Measurements from ENCODE around the gene RPE65.
A peak's percentile ranks its signal among the peaks of the same experiment; 100 is the strongest.
"Not testable (repeated sequence)": the region's sequence is repeated elsewhere in the genome, so short reads cannot be mapped to it uniquely, and the experiment has no call there.

Gene RPE65

DNA sequence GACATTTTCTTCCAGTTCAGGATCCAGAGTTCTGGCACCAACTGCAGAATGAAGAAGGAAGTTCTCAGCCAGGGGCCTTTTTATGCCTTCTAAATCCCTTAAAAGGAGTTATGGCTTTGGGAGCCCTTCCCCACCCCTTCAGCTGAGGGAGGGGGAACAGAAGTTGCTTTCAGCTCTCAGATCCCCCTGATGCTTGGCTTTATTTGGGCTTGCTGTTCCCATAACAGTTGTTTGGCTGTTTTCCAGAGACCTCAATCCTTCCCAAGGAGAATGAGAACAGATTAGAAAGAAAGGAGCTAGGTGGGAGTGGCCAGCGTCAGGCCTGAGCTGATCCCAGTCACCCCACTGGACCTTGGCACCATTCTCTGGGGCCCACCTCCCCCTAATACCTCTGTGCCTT, at the start of gene RPE65:
Gene RPE65 (minus strand): TSS at position 54 of the 400 bp plus-strand sequence. CDS start 49 bp downstream, at position 5.
- no peak for DNase-seq (ENCODE audit: low read depth in 1 of 2, low spot score in 1 of 2)

DNA sequence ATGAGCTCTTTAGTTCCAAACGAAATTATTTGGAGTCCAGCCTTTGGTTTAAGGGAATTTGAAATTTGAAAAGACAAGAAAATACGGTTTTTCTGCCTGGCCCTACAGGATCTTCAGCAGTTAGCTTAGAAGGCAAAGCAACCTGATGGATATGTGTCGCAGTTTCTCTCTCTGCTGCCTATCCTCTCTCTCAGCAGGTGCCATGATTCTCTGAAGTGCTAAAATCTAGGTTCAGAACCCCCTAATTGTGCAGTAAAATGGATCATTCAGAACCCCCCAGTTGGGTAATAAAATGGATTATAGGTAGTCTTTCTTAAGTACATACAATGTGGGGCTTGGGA, 47.6 kb upstream of the RPE65 start:
- DNase-seq (ENCODE audit: low read depth in 1 of 2, low spot score in 1 of 2): no peak

GRCh38 chr1:68496680-68497357, 47.1 kb upstream of the RPE65 start, which contains the start of gene DEPDC1:
TSS of gene DEPDC1 (minus strand) at chr1:68497082. CDS start at chr1:68496999, 83 bp downstream.
- peak; percentile 33 to 38 for DNase-seq (ENCODE audit: low read depth in 1 of 2, low spot score in 1 of 2)

DNA sequence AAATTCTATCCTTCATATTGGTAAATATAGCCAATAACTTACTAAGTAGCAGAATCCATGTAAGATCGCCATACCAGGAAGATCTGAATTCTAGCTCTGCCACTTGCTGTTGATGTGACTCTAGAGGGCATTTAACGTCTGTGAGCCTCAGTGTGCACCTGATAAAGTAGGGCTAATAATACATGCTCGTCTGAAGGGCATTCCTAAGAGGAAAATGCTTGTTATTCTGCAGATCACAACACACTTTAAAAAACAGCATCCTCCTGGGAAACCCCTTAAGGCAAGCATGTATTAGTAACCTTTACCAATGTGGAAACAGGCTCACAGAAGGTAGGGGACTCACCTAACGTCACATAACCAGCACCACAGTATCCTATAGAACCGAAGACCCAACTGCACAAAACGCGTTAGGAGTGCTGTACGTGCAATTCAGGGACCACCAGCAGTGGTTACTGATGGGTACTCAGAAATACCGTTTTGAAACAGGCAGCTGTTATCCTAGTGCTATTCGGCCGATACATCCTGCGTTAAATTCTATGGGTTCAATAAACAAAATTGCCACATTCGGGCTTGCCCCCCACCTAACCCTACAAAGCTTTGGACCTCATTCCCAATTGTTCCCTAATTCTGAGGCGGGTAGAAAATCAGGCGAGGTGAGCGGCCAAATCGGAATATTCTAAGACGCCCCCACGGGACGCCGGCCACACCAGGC, 46.4 kb upstream of the RPE65 start:
- DNase-seq (ENCODE audit: low read depth in 1 of 2, low spot score in 1 of 2): no peak

DNA sequence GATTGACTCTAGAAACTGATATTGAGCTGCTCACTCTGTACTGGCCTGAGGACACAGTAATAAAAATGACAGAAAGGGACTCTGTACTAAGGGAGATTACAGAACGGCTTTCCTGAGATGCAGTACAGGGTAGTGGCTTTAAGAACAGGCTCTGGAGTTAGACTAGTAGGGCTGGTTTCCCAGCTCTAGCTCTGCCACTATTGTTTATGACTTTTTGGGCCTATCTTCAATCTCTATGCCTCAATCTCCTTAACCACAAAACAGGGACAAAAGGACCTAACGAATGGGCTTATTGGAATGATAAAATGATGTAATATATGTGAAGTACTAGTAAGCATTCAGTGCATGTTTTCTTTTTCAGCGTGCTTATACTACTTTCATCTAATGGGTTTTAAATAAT, 45.8 kb upstream of the RPE65 start:
- no peak for DNase-seq (ENCODE audit: low read depth in 1 of 2, low spot score in 1 of 2)

GRCh38 chr1:68493193-68493592, 43.4 kb upstream of the RPE65 start:
- no peak for DNase-seq (ENCODE audit: low read depth in 1 of 2, low spot score in 1 of 2)

DNA sequence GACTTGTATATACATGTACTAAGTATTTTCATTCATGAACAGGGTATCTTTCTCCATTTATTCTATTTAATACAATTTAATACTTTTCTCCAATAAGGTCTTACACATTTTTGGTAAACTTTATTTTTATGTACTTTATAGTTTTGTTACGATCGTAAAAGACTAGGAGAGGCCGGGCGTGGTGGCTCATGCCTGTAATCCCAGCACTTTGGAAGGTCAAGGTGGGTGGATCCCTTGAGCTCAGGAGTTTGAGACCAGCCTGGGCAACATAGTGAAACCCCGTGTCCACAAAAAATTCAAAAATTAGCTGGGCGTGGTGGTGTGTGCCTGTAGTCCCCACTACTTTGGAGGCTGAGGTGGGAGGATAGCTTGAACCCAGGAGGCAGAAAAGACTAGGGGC, 42.5 kb upstream of the RPE65 start:
- DNase-seq (ENCODE audit: low read depth in 1 of 2, low spot score in 1 of 2): not testable (repeated sequence)

DNA sequence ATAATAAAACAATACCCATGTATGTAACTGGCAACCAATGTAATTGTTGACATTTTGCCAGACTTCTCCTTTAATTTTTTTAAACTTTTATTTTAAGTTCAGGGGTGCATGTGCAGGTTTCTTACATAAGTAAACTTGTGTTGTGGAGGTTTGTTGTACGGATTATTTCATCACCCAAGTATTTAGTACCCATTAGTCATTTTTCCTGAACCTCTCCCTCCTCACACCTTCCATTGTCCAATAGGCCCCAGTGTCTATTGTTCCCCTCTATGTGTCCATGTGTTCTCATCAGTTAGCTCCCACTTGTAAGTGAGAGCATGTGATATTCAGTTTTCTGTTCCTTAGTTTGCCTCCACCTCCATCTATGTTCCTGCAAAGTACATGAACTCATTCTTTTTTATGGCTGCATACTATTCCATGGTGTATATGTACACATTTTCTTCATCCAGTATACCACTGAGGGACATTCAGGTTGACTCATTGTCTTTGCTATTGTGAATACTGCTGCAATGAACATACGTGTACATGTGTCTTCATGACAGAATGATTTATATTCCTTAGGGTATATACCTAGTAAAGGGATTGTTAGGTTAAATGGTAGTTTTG, 40.4 kb upstream of the RPE65 start:
- DNase-seq (ENCODE audit: low read depth in 1 of 2, low spot score in 1 of 2): no peak

GRCh38 chr1:68485431-68486022, 35.8 kb upstream of the RPE65 start:
- DNase-seq (ENCODE audit: low read depth in 1 of 2, low spot score in 1 of 2): no peak

DNA sequence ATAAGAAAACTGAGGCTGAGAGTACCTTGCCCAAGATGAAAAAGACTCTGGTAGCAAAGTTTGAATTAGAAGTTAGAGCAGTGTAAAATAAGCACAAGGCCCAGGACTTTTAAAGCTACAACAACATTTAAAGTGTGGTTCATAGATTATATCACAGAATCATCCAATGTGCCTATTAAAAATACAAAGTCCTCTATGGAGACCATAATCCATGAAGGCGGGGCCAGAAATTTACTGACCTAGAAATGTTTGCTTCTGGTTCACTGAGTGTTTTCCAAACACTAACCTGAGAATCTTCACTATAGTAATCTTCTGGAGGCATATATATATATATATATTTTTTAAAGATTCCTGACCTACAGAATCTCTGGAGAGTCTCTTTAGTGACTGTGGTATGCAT, 34.9 kb upstream of the RPE65 start:
- no peak for DNase-seq (ENCODE audit: low read depth in 1 of 2, low spot score in 1 of 2)

- no peak for DNase-seq (ENCODE audit: low read depth in 1 of 2, low spot score in 1 of 2)
These were observed 31.3 kb upstream of the RPE65 start for GRCh38 chr1:68481041-68481440.

GRCh38 chr1:68479501-68479900, 29.7 kb upstream of the RPE65 start:
- DNase-seq (ENCODE audit: low read depth in 1 of 2, low spot score in 1 of 2): no peak

GRCh38 chr1:68478662-68479061, 28.9 kb upstream of the RPE65 start:
- no peak for DNase-seq (ENCODE audit: low read depth in 1 of 2, low spot score in 1 of 2)

DNA sequence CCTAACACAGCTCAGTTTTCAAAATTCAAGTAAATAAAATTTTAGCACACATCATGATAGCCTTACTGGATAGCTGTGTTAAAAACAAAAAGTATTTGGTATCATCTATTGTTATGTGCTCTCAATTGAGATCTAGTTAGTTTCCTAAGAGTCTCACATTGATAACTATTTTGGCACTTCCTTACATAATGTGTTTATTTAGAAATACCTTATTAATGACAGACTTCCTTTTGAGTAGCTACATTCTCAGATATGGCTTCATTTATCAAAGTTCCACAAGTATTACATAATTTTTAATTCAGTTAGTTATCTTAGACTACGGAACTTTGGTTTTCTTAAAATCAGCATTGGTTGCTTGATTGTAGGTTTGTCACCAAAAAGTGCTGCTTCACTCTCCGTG, 26.9 kb upstream of the RPE65 start:
- DNase-seq (ENCODE audit: low read depth in 1 of 2, low spot score in 1 of 2): not testable (repeated sequence)

- DNase-seq (ENCODE audit: low read depth in 1 of 2, low spot score in 1 of 2): no peak
These were observed 23.3 kb upstream of the RPE65 start for GRCh38 chr1:68473060-68473459.

DNA sequence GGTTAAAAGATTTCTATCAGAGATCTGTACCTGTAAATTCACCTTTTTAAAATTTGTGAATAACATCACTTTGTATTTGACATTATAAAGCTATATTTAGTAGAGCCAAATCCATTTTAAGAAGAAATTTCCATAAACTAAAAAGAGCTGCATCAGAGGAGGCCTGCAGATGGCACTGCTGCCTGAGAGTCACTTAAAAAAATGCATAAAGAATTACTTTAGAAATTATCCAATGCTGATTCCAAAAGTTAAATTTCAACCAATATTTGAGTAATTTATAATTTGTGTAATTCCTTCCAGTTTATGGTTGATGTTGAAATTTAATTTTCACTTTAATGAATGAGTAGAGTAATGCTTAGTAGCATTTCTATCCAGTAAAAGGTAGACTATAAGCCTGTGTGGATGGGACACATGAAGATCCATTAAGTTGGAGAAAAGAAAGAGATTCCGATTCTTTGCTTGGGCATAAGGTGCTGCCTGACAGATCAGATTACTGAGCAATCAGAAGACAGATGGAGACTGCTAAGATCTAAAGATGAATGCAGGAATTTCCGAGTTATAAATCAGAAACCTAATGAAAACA, 20.7 kb upstream of the RPE65 start:
- DNase-seq (ENCODE audit: low read depth in 1 of 2, low spot score in 1 of 2): no peak

DNA sequence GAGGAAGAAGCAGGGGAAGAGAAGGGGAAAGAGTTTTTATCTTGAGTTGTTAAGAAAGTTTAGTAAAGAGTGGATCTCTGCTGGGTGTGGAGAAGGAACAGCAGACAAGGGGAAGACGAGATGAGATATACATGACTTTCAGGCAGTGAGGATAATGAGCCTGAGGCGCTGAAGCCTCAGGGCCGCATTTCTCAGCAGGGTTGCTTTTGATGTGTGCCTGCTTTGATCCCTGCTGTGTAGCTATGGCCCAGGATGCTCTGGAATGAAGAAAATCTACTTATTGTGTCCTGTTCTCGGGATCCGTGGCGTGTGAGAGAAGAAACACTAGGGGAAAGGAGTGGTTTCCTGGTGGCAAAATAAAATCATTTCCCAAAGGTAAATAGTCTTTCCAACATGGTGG, 15.1 kb upstream of the RPE65 start:
- no peak for DNase-seq (ENCODE audit: low read depth in 1 of 2, low spot score in 1 of 2)

DNA sequence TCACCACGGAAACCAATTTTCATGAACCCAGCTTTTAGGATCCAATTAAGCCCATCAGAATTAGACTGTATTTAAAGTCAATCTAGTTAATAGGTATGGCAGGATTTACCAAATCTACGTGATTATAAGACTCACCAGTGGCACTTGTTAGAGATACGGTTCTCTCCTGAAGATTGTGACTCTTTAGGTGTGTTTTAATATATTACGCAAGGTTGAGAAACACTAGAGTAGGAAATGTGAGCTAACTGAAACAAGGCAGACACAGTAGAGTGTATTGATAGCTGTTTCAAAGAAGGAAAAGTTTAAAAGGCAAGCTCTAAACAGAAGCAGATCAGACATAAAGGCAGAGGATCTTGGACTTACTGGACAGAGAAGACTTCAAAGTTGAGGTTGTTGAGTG, 11.2 kb upstream of the RPE65 start:
- DNase-seq (ENCODE audit: low read depth in 1 of 2, low spot score in 1 of 2): no peak

DNA sequence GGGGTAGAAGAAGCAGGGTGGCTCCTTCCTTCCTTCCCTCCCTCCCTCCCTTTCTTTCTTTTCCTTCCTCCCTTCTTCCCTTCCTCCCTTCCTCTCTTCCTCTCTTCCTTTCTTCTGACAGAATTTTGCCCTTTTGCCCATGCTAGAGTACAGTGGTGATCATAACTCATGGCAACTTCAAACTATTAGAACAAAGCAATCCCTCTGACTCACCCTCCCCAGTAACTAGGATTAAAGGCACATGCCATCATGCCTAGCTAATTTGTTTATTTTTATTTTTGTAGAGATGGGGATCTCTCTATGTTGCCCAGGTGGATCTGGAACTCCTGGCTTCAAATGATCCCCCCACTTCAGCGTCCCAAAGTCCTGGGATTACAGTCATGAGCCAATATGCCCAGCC, 10.0 kb upstream of the RPE65 start:
- DNase-seq (ENCODE audit: low read depth in 1 of 2, low spot score in 1 of 2): no peak

DNA sequence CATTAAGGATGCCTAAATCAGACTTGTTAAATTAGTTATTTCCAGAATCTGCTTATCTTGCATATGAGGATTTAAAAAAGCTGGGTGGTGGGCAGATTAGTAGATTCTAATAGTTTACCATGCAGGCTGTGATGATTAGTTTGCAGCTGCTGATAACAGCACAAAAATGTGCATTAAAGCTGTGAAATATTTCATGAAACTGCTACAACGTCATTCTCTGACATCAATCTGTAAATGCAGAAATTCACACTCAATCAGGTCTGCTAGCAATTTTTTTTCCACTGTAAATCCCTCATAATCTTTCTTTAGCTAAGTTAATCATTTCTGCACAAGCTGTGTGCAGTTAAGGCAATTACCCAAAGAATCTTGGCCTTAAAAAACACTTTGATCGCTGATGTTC, 9.3 kb upstream of the RPE65 start:
- DNase-seq (ENCODE audit: low read depth in 1 of 2, low spot score in 1 of 2): no peak

GRCh38 chr1:68456202-68456601, 6.4 kb upstream of the RPE65 start:
- no peak for DNase-seq (ENCODE audit: low read depth in 1 of 2, low spot score in 1 of 2)

DNA sequence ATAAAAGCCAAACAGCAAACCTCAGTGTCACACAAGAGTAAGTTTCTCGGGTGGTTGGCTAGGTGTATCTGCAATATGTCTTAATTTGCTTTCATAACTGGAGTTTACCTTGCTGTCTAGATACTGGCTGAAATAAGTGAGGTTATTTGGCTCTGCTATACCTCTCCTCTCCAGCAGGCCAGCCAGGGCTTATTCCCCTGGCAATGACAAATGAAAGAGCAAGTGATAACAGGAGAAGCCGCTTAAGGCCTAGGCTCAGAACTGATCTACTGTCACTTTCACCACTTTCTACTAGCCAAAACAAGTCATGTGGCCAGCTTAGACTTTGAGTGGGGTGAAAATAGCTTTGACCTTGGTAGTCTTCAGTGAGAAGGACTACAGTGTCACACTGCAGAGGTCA, 4.8 kb upstream of the RPE65 start:
- DNase-seq (ENCODE audit: low read depth in 1 of 2, low spot score in 1 of 2): no peak

All from activated CD4-positive, alpha-beta T cell treated with anti-CD3 and anti-CD28 coated beads, Interleukin-2, amount 50 U/mL, for 24 hours (primary cell).